PC-9 (cell line): Measurements from ENCODE around the gene CHPF2.

Experiments
- EZH2 ChIP-seq: fragments of 200-600 bp; sonication (generic); IDR thresholded peaks from 2 replicates; pipeline ENCODE4 v1.8.0; 2017; ENCODE audit warnings: antibody characterized with exemption, low read depth
- TF ChIP-seq, protein P1 (sequence below): fragments of 200-600 bp; sonication (generic); conservative IDR thresholded peaks from 2 replicates; pipeline ENCODE4 v1.6.1; 2017; ENCODE audit warnings: mixed run types, antibody characterized with exemption, mild to moderate bottlenecking, moderate library complexity

GRCh38 chr7:151233804-151234203 is 1.5 kb downstream of the CHPF2 start:
- TF ChIP-seq, protein P1, sequence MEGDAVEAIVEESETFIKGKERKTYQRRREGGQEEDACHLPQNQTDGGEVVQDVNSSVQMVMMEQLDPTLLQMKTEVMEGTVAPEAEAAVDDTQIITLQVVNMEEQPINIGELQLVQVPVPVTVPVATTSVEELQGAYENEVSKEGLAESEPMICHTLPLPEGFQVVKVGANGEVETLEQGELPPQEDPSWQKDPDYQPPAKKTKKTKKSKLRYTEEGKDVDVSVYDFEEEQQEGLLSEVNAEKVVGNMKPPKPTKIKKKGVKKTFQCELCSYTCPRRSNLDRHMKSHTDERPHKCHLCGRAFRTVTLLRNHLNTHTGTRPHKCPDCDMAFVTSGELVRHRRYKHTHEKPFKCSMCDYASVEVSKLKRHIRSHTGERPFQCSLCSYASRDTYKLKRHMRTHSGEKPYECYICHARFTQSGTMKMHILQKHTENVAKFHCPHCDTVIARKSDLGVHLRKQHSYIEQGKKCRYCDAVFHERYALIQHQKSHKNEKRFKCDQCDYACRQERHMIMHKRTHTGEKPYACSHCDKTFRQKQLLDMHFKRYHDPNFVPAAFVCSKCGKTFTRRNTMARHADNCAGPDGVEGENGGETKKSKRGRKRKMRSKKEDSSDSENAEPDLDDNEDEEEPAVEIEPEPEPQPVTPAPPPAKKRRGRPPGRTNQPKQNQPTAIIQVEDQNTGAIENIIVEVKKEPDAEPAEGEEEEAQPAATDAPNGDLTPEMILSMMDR = no peak
- TF ChIP-seq EZH2 = no peak
